Activated gamma-delta T cell treated with anti-CD3 and anti-CD28 coated beads, Interleukin-2, amount 50 U/mL, for 16 hours (primary cell): ENCODE data around the gene EHHADH.
"Not testable (repeated sequence)": the region's sequence is repeated elsewhere in the genome, so short reads cannot be mapped to it uniquely, and the experiment has no call there.

Source experiments
- DNase-seq: peaks from one replicate; pipeline ENCODE4 v3.0.0-alpha.2; 2020; ENCODE audit warnings: low read depth

The EHHADH gene

GRCh38 chr3:185251272-185251671 is 2.6 kb downstream of the EHHADH start:
- no peak for DNase-seq

- no peak for DNase-seq
These were observed 3.2 kb downstream of the EHHADH start for GRCh38 chr3:185250653-185251052.

- no peak for DNase-seq
These were observed 3.6 kb downstream of the EHHADH start for GRCh38 chr3:185250247-185250646.

DNA sequence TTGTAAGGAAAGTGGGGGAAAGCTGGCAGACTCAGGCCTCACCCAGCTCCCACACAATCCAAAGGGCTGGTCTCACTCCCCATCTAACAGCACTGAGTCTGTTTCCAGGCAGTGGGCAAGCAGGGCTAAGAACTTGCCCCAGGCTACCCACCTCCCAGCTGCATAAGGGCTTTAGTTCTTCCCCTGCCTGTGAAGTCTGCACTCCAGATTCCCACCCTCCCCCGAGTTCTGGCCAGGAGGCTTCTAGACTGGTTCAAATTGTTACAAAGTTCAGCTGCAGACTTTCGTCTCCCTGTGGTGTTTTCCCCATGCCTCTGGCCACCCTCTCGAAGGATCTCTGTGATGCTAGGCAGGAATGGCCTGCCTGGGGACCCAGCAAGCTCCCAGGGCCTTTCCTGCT is 11.2 kb downstream of the EHHADH start:
- DNase-seq: no peak

DNA sequence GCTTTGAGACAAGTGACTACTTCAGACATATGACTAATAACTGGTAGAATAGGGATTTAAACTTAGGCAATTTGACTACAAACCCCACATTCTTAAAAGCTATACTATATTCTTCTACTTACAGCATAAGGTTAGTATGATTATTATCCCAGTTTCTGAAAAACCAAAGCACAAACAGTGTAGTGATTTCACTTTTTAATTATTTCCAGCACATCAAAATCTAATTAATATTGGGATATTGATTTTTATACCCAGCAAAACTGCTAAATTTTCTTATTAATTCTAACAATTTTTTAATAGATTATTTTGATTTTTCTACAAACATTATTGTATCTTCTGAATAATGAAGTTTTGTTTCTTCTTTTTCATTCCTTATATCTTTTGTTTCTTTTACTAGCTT is 16.9 kb downstream of the EHHADH start:
- no peak for DNase-seq

DNA sequence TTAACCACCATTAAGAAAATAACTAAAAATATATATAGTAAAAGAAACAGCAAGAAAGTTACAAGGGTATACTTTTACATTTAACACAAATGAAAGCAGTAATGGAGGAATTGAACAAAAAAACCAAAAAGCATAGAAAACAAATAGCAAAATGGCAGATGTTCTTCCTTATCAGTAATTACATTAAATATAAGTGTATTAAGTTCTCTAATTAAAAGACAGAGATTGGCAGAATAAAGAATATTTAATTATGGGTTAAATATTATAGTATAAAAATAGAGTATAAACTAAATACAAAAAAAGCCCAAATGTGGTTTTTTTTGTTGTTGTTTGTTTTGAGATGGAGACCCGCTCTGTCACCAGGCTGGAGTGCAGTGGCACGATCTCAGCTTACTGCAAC is 20.5 kb downstream of the EHHADH start:
- DNase-seq: no peak

GRCh38 chr3:185226526-185226925 is 27.3 kb downstream of the EHHADH start:
- DNase-seq: not testable (repeated sequence)

DNA sequence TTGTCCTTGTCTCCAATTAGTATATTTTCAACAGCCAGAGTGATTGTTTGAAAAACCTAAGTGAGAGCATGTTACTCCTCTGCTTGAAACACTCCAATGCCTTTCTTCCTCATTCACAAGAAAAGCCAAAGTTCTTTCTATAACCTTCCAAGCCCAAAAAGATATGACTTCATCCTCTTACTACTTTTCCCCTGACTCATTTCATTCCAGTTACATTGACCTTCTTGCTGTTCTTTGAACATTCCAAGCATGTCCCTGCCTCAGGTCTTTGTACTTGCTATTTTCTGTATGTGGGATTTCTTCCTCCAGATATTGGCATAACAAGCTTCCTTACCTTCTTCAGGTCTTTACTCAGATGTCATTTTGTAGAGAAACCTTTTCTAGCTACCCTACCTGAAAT is 28.3 kb downstream of the EHHADH start:
- no peak for DNase-seq

GRCh38 chr3:185225080-185225479 is 28.8 kb downstream of the EHHADH start:
- no peak for DNase-seq

GRCh38 chr3:185221203-185221602 is 32.6 kb downstream of the EHHADH start:
- no peak for DNase-seq

- DNase-seq: no peak
These were observed 37.3 kb downstream of the EHHADH start for GRCh38 chr3:185216607-185216958.

DNA sequence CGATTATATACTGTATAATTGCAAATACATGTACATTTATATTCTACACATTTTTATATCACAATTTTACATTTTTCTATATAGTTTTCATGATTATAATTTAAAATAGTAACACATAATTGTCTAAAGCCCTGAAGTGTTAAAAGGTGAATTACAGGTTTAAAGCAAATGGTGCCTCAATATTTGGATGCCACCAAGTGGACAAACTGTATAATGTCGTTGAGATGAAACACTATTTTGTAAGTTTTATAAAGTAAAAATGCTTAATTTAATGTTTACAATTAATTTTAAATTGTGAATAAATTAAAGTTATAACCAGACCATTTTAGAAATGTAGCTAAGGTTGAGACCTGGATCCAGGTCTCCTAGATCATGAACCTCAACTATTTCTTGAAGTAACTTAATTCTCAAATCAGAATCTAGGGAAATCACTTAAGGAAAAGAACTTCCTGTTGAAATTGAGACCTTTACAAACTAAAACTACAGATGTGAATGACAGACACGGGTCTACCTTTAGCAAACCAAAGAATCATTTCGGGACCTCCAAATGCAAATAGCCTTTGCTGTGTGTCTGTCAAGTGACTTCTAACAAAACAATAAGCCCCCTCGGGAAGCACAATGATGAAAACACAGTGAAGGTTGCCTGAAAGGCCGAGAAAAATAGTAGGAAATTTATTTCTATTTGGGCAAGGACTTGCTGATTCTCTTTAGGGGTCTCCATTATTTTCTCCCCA is 37.8 kb downstream of the EHHADH start:
- DNase-seq: no peak

DNA sequence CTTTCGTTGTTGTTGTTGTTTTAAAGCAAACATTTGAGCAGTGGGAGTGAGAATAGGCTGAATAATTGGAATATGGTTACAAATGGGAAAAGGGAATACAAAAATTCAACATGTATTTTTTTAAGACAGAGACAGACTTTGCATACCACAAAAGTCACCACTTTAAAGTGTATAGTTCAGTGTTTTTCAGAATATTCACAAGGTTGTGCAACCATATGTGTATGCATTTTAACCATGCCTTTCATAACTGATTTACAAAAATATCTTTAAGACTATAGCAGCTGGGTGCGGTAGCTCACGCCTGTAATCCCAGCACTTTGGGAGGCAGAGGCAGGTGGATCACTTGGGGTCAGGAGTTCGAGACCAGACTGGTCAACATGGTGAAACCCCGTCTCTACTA is 41.3 kb downstream of the EHHADH start:
- no peak for DNase-seq

- no peak for DNase-seq
These were observed 41.8 kb downstream of the EHHADH start for GRCh38 chr3:185212086-185212485.

- no peak for DNase-seq
These were observed 43.2 kb downstream of the EHHADH start for GRCh38 chr3:185210621-185211142.

DNA sequence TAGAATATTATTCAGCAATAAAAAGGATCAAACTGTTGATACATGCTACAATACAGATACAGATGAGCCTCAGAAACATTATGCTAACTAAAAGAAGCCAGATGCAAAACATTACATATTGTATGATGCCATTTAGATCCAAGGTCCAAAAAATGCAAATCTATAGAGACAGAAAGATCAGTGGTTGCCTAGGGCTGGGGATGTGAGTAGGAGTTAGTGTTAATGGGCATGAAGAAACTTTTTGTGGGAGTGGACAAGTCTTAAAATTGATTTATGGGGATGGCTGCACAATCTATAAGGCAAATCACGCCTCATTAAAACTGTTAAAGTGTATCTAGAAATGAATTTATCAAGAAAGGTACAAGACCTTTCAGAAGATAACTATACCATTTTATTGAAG is 45.0 kb downstream of the EHHADH start:
- DNase-seq: no peak

GRCh38 chr3:185207931-185208746 is 45.7 kb downstream of the EHHADH start:
- no peak for DNase-seq

DNA sequence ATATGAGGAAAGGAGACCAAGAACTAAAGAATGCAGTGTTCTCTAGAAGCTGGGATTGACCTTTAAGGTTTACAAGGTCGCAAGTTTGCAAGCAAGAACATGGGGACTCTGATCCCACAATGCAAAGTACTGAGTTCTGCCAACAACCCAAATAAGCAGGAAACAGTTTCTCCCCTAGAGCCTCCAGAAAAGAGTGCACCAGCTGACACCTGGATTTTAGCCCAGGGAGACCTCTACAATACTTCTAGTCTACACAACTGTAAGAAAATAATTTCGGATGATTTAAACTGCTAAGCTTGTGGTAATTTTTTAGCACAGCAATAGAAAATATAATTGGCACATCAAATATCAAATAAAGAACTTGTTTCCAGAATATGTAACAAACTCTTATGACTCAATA is 46.4 kb downstream of the EHHADH start:
- DNase-seq: no peak

DNA sequence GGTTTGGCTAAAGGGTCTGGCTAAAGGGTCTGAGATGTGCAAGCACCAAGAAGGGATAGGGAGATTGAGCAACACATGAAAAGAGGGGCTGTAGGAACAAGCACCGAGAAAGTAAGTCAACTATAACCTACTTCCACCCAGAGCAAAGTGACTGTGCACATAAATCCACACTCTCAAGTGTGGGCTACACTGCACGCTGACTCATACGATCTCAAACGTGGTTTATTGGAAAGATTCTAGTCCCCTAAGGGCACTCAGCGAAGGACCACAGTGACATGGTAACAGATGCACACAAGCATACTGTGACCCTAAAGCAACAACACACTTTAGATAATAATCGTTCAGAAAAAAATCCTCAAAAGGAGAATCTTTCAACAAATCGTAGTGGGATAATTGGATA is 48.0 kb downstream of the EHHADH start:
- no peak for DNase-seq

DNA sequence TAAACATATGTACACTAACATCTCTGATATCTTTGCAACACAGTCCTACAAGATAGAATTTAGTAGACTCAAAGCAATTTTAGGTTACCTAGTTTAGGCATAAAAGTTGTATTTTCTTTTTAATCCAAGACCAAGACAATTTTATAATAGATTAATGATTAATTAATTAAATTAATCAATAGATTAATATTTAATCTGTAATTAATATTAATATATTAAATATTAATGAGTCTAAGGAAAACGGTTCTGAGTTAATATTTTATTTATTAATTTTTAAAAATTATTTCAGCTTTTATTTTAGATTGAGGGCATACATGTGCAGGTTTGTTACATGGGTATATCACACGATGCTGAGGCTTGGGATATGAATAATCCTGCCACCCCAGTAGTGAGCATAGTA is 49.0 kb downstream of the EHHADH start:
- DNase-seq: no peak

GRCh38 chr3:185200639-185201038 is 53.2 kb downstream of the EHHADH start:
- no peak for DNase-seq

- no peak for DNase-seq
These were observed 54.2 kb downstream of the EHHADH start for GRCh38 chr3:185199671-185200070.

DNA sequence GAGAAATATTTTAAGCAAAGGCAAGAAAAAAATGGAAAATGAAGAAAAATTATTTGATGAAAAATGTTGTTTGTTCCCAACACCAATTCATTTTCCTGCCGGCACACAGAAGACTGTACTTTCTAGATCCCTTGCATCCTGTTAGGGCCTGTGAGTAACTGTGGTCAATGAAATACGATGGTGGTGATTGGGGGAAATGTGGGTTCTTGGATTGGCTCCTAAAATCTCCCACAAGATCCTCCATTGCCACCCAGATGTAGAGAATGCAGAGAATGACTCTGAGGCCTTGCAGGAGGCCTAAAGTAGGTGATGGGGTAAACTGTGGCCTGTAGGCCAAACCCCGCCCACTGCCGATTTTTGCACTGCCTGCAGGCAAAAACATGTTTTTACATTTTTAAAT is 54.6 kb downstream of the EHHADH start:
- DNase-seq: no peak

- no peak for DNase-seq
These were observed 56.8 kb downstream of the EHHADH start for GRCh38 chr3:185197068-185197467.
